Measurements from ENCODE around the gene EIF4E2.

EIF4E2 gene

GRCh38 chr2:232511336-232511890 lies 39.1 kb upstream of the EIF4E2 start:
- Histone ChIP-seq H3K9me3 (replicated peaks; ENCODE audit: low read length) (no peaks in the 10 kb centered on the region), H3K27me3 (ENCODE audit: control insufficient read depth, insufficient read depth, low read length) (peaks cover 70% of the 10 kb centered on the region), H3K36me3 (ENCODE audit: insufficient read depth, low read length) (no peaks in the 10 kb centered on the region), H3K4me3 (ENCODE audit: low read length) (no peak overlapping the region), H3K9ac (ENCODE audit: low read depth, low read length) (no peak overlapping the region), H3K4me1 (ENCODE audit: control insufficient read depth, insufficient read depth, low read length) (no peaks in the 10 kb centered on the region), H3K4me2 (ENCODE audit: low read length) (no peak overlapping the region)

- no peak overlapping the region for H3K4me3 ChIP-seq (ENCODE audit: low read length)
- no peaks in the 10 kb centered on the region for H3K4me1 ChIP-seq (ENCODE audit: control insufficient read depth, insufficient read depth, low read length)
- no peaks in the 10 kb centered on the region for H3K36me3 ChIP-seq (ENCODE audit: insufficient read depth, low read length)
- H3K9me3 ChIP-seq (replicated peaks; ENCODE audit: low read length): no peaks in the 10 kb centered on the region
- peaks cover 68% of the 10 kb centered on the region for H3K27me3 ChIP-seq (ENCODE audit: control insufficient read depth, insufficient read depth, low read length)
- H3K4me2 ChIP-seq (ENCODE audit: low read length): no peak overlapping the region
- no peak overlapping the region for H3K9ac ChIP-seq (ENCODE audit: low read depth, low read length)
Observed at GRCh38 chr2:232512602-232513001, 37.9 kb upstream of the EIF4E2 start.

- Histone ChIP-seq H3K27me3 (ENCODE audit: control insufficient read depth, insufficient read depth, low read length) (peaks cover 69% of the 10 kb centered on the region), H3K36me3 (ENCODE audit: insufficient read depth, low read length) (no peaks in the 10 kb centered on the region), H3K4me3 (ENCODE audit: low read length) (no peak overlapping the region), H3K9me3 (replicated peaks; ENCODE audit: low read length) (no peaks in the 10 kb centered on the region), H3K4me1 (ENCODE audit: control insufficient read depth, insufficient read depth, low read length) (no peaks in the 10 kb centered on the region), H3K9ac (ENCODE audit: low read depth, low read length) (no peak overlapping the region), H3K4me2 (ENCODE audit: low read length) (no peak overlapping the region)
Observed at GRCh38 chr2:232513353-232513752, 37.1 kb upstream of the EIF4E2 start.

- Histone ChIP-seq H3K9ac (ENCODE audit: low read depth, low read length) (no peak overlapping the region), H3K4me3 (ENCODE audit: low read length) (no peak overlapping the region), H3K27me3 (ENCODE audit: control insufficient read depth, insufficient read depth, low read length) (peaks cover 75% of the 10 kb centered on the region), H3K4me2 (ENCODE audit: low read length) (no peak overlapping the region), H3K9me3 (replicated peaks; ENCODE audit: low read length) (no peaks in the 10 kb centered on the region), H3K4me1 (ENCODE audit: control insufficient read depth, insufficient read depth, low read length) (no peaks in the 10 kb centered on the region), H3K36me3 (ENCODE audit: insufficient read depth, low read length) (no peaks in the 10 kb centered on the region)
Observed at GRCh38 chr2:232515639-232516038, 34.9 kb upstream of the EIF4E2 start.

- H3K27me3 ChIP-seq (ENCODE audit: control insufficient read depth, insufficient read depth, low read length): peaks cover 83% of the 10 kb centered on the region
- H3K4me2 ChIP-seq (ENCODE audit: low read length): no peak overlapping the region
- H3K4me3 ChIP-seq (ENCODE audit: low read length): no peak overlapping the region
Observed at GRCh38 chr2:232516551-232516950, 33.9 kb upstream of the EIF4E2 start.

GRCh38 chr2:232518844-232519243 lies 31.6 kb upstream of the EIF4E2 start:
- Histone ChIP-seq H3K4me1 (ENCODE audit: control insufficient read depth, insufficient read depth, low read length) (peaks cover 6% of the 10 kb centered on the region), H3K36me3 (ENCODE audit: insufficient read depth, low read length) (no peaks in the 10 kb centered on the region), H3K4me3 (ENCODE audit: low read length) (no peak overlapping the region), H3K4me2 (ENCODE audit: low read length) (no peak overlapping the region), H3K9ac (ENCODE audit: low read depth, low read length) (no peak overlapping the region), H3K27me3 (ENCODE audit: control insufficient read depth, insufficient read depth, low read length) (peaks cover 74% of the 10 kb centered on the region), H3K9me3 (replicated peaks; ENCODE audit: low read length) (no peaks in the 10 kb centered on the region)

More at GRCh38 chr2:232516551-232516950, 33.9 kb upstream of the EIF4E2 start:
- H3K36me3 ChIP-seq (ENCODE audit: insufficient read depth, low read length): no peaks in the 10 kb centered on the region
- no peak overlapping the region for H3K9ac ChIP-seq (ENCODE audit: low read depth, low read length)
- no peaks in the 10 kb centered on the region for H3K9me3 ChIP-seq (replicated peaks; ENCODE audit: low read length)
- H3K4me1 ChIP-seq (ENCODE audit: control insufficient read depth, insufficient read depth, low read length): no peaks in the 10 kb centered on the region

- Histone ChIP-seq H3K4me3 (ENCODE audit: low read length) (no peak within 1 kb of the TSS), H3K4me1 (ENCODE audit: control insufficient read depth, insufficient read depth, low read length) (peaks cover 11% of the 10 kb centered on the region), H3K4me2 (ENCODE audit: low read length) (no peak within 1 kb of the TSS), H3K9ac (ENCODE audit: low read depth, low read length) (no peak within 1 kb of the TSS), H3K36me3 (ENCODE audit: insufficient read depth, low read length) (no peaks in the 10 kb centered on the region), H3K9me3 (replicated peaks; ENCODE audit: low read length) (no peaks in the 10 kb centered on the region), H3K27me3 (ENCODE audit: control insufficient read depth, insufficient read depth, low read length) (peaks cover 71% of the 10 kb centered on the region)
Observed at GRCh38 chr2:232519581-232520438, 30.7 kb upstream of the EIF4E2 start, which contains the start of gene PRSS56. PRSS56 (plus strand) TSS chr2:232520388; CDS start chr2:232520599, 211 bp downstream.

GRCh38 chr2:232520489-232520888 lies 30.0 kb upstream of the EIF4E2 start:
- Histone ChIP-seq H3K27me3 (ENCODE audit: control insufficient read depth, insufficient read depth, low read length) (peaks cover 65% of the 10 kb centered on the region), H3K36me3 (ENCODE audit: insufficient read depth, low read length) (no peaks in the 10 kb centered on the region), H3K4me3 (ENCODE audit: low read length) (no peak overlapping the region), H3K9me3 (replicated peaks; ENCODE audit: low read length) (no peaks in the 10 kb centered on the region), H3K4me2 (ENCODE audit: low read length) (no peak overlapping the region), H3K9ac (ENCODE audit: low read depth, low read length) (no peak overlapping the region), H3K4me1 (ENCODE audit: control insufficient read depth, insufficient read depth, low read length) (peaks cover 14% of the 10 kb centered on the region)

- peaks cover 16% of the 10 kb centered on the region for H3K4me1 ChIP-seq (ENCODE audit: control insufficient read depth, insufficient read depth, low read length)
- H3K27me3 ChIP-seq (ENCODE audit: control insufficient read depth, insufficient read depth, low read length): peaks cover 60% of the 10 kb centered on the region
- no peak overlapping the region for H3K9ac ChIP-seq (ENCODE audit: low read depth, low read length)
- H3K4me2 ChIP-seq (ENCODE audit: low read length): no peak overlapping the region
- H3K36me3 ChIP-seq (ENCODE audit: insufficient read depth, low read length): no peaks in the 10 kb centered on the region
- H3K9me3 ChIP-seq (replicated peaks; ENCODE audit: low read length): no peaks in the 10 kb centered on the region
- no peak overlapping the region for H3K4me3 ChIP-seq (ENCODE audit: low read length)
Observed at GRCh38 chr2:232521098-232521497, 29.4 kb upstream of the EIF4E2 start.

GRCh38 chr2:232521959-232522622 lies 28.4 kb upstream of the EIF4E2 start:
- Histone ChIP-seq H3K9ac (ENCODE audit: low read depth, low read length) (no peak overlapping the region), H3K27me3 (ENCODE audit: control insufficient read depth, insufficient read depth, low read length) (peaks cover 50% of the 10 kb centered on the region), H3K4me3 (ENCODE audit: low read length) (no peak overlapping the region), H3K4me2 (ENCODE audit: low read length) (peak overlapping the region; percentile 69), H3K36me3 (ENCODE audit: insufficient read depth, low read length) (no peaks in the 10 kb centered on the region), H3K9me3 (replicated peaks; ENCODE audit: low read length) (no peaks in the 10 kb centered on the region), H3K4me1 (ENCODE audit: control insufficient read depth, insufficient read depth, low read length) (peaks cover 16% of the 10 kb centered on the region)

GRCh38 chr2:232522623-232523401 lies 27.7 kb upstream of the EIF4E2 start:
- Histone ChIP-seq H3K9me3 (replicated peaks; ENCODE audit: low read length) (no peaks in the 10 kb centered on the region), H3K27me3 (ENCODE audit: control insufficient read depth, insufficient read depth, low read length) (peaks cover 47% of the 10 kb centered on the region), H3K9ac (ENCODE audit: low read depth, low read length) (no peak overlapping the region), H3K4me3 (ENCODE audit: low read length) (no peak overlapping the region), H3K36me3 (ENCODE audit: insufficient read depth, low read length) (no peaks in the 10 kb centered on the region), H3K4me1 (ENCODE audit: control insufficient read depth, insufficient read depth, low read length) (peaks cover 16% of the 10 kb centered on the region), H3K4me2 (ENCODE audit: low read length) (peak overlapping the region; percentile 69)
